GM04504 (cell line): ENCODE results near the gene SEMA5B.

Source experiments
- DNase-seq: peaks from one replicate; pipeline ENCODE4 v3.0.0-alpha.2; 2012; ENCODE audit warnings: low read depth

Gene SEMA5B

GRCh38 chr3:122992676-122993075, 34.9 kb downstream of the SEMA5B start:
- DNase-seq, result no peak

- no peak for DNase-seq
Measured at GRCh38 chr3:122992133-122992532, 35.4 kb downstream of the SEMA5B start.

- DNase-seq, result no peak
Measured at GRCh38 chr3:122991236-122991985, 36.2 kb downstream of the SEMA5B start.

GRCh38 chr3:122989856-122990575, 37.5 kb downstream of the SEMA5B start:
- DNase-seq, result no peak

GRCh38 chr3:122988508-122988907, 39.1 kb downstream of the SEMA5B start:
- DNase-seq, result no peak

- no peak for DNase-seq
Measured at GRCh38 chr3:122987736-122988319, 39.7 kb downstream of the SEMA5B start.

GRCh38 chr3:122987231-122987630, 40.3 kb downstream of the SEMA5B start:
- no peak for DNase-seq

GRCh38 chr3:122986693-122987179, 40.8 kb downstream of the SEMA5B start:
- DNase-seq, result no peak

GRCh38 chr3:122985539-122985938, 42.0 kb downstream of the SEMA5B start:
- no peak for DNase-seq

- no peak for DNase-seq
Measured at GRCh38 chr3:122984650-122985049, 42.9 kb downstream of the SEMA5B start.

- DNase-seq, result no peak
Measured at GRCh38 chr3:122984007-122984406, 43.6 kb downstream of the SEMA5B start.

- no peak for DNase-seq
Measured at GRCh38 chr3:122982216-122983185, 45.1 kb downstream of the SEMA5B start.

- DNase-seq, result no peak
Measured at GRCh38 chr3:122979211-122979610, 48.4 kb downstream of the SEMA5B start.

GRCh38 chr3:122978569-122978968, 49.0 kb downstream of the SEMA5B start:
- DNase-seq, result no peak

- DNase-seq, result no peak
Measured at GRCh38 chr3:122977746-122978466, 49.7 kb downstream of the SEMA5B start.

- DNase-seq, result no peak
Measured at GRCh38 chr3:122975924-122976293, 51.7 kb downstream of the SEMA5B start.

- DNase-seq, result no peak
Measured at GRCh38 chr3:122975163-122975923, 52.2 kb downstream of the SEMA5B start.

GRCh38 chr3:122974764-122975162, 52.8 kb downstream of the SEMA5B start:
- DNase-seq, result no peak

- DNase-seq, result no peak
Measured at GRCh38 chr3:122973893-122974615, 53.5 kb downstream of the SEMA5B start.

GRCh38 chr3:122972141-122972540, 55.4 kb downstream of the SEMA5B start:
- no peak for DNase-seq
